ENCODE data around the gene ZIM2. TPM values are rescaled to one million over a fixed set of nuclear protein-coding genes. Genes with fewer than 3 reads are reported as not detected.

The ZIM2 gene
- total RNA-seq, 1 experiment from 2014 or later, result not detected

DNA sequence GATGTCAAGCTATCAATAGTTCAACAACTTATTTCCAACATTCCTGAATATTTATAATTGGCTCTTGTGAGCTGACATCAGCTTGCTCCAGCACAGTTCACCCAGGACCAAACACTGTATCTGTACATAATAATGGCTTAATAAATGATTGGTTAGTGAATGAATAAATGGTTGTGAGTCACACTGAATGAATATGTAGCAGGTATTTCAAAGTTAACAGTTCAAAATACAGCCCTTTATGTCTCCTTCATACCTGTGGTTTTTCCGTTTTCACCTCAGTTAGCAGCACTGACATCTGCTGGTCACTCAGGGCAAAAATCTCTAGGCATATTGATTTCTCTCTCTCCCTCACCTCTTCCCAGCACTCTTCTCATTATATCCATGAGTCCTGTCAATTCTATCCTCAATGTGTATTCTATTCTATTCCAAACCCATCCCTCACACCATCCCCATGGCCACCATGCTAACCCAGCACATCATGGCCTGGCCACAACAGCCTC lies 76.3 kb downstream of the ZIM2 start:
- TF ChIP-seq, protein P1, sequence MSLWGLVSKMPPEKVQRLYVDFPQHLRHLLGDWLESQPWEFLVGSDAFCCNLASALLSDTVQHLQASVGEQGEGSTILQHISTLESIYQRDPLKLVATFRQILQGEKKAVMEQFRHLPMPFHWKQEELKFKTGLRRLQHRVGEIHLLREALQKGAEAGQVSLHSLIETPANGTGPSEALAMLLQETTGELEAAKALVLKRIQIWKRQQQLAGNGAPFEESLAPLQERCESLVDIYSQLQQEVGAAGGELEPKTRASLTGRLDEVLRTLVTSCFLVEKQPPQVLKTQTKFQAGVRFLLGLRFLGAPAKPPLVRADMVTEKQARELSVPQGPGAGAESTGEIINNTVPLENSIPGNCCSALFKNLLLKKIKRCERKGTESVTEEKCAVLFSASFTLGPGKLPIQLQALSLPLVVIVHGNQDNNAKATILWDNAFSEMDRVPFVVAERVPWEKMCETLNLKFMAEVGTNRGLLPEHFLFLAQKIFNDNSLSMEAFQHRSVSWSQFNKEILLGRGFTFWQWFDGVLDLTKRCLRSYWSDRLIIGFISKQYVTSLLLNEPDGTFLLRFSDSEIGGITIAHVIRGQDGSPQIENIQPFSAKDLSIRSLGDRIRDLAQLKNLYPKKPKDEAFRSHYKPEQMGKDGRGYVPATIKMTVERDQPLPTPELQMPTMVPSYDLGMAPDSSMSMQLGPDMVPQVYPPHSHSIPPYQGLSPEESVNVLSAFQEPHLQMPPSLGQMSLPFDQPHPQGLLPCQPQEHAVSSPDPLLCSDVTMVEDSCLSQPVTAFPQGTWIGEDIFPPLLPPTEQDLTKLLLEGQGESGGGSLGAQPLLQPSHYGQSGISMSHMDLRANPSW (CRISPR knock-in tag; conservative IDR thresholded peaks at IDR 0.05; ENCODE audit: low read depth), result no peak
- TF ChIP-seq, protein P2, sequence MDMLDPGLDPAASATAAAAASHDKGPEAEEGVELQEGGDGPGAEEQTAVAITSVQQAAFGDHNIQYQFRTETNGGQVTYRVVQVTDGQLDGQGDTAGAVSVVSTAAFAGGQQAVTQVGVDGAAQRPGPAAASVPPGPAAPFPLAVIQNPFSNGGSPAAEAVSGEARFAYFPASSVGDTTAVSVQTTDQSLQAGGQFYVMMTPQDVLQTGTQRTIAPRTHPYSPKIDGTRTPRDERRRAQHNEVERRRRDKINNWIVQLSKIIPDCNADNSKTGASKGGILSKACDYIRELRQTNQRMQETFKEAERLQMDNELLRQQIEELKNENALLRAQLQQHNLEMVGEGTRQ (CRISPR knock-in tag; IDR thresholded peaks at IDR 0.05), result no peak
- TF ChIP-seq, protein P3, sequence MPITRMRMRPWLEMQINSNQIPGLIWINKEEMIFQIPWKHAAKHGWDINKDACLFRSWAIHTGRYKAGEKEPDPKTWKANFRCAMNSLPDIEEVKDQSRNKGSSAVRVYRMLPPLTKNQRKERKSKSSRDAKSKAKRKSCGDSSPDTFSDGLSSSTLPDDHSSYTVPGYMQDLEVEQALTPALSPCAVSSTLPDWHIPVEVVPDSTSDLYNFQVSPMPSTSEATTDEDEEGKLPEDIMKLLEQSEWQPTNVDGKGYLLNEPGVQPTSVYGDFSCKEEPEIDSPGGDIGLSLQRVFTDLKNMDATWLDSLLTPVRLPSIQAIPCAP (CRISPR knock-in tag; IDR thresholded peaks at IDR 0.05), result no peak
- TF ChIP-seq ZNF423 (CRISPR knock-in tag; IDR thresholded peaks at IDR 0.05) (no peak), ZNF396 (CRISPR knock-in tag; IDR thresholded peaks at IDR 0.05; ENCODE audit: borderline replicate concordance) (no peak)
- TF ChIP-seq, protein P4, sequence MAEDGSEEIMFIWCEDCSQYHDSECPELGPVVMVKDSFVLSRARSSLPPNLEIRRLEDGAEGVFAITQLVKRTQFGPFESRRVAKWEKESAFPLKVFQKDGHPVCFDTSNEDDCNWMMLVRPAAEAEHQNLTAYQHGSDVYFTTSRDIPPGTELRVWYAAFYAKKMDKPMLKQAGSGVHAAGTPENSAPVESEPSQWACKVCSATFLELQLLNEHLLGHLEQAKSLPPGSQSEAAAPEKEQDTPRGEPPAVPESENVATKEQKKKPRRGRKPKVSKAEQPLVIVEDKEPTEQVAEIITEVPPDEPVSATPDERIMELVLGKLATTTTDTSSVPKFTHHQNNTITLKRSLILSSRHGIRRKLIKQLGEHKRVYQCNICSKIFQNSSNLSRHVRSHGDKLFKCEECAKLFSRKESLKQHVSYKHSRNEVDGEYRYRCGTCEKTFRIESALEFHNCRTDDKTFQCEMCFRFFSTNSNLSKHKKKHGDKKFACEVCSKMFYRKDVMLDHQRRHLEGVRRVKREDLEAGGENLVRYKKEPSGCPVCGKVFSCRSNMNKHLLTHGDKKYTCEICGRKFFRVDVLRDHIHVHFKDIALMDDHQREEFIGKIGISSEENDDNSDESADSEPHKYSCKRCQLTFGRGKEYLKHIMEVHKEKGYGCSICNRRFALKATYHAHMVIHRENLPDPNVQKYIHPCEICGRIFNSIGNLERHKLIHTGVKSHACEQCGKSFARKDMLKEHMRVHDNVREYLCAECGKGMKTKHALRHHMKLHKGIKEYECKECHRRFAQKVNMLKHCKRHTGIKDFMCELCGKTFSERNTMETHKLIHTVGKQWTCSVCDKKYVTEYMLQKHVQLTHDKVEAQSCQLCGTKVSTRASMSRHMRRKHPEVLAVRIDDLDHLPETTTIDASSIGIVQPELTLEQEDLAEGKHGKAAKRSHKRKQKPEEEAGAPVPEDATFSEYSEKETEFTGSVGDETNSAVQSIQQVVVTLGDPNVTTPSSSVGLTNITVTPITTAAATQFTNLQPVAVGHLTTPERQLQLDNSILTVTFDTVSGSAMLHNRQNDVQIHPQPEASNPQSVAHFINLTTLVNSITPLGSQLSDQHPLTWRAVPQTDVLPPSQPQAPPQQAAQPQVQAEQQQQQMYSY (CRISPR knock-in tag; IDR thresholded peaks at IDR 0.05), result no peak
- TF ChIP-seq, protein P5, sequence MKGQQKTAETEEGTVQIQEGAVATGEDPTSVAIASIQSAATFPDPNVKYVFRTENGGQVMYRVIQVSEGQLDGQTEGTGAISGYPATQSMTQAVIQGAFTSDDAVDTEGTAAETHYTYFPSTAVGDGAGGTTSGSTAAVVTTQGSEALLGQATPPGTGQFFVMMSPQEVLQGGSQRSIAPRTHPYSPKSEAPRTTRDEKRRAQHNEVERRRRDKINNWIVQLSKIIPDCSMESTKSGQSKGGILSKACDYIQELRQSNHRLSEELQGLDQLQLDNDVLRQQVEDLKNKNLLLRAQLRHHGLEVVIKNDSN (CRISPR knock-in tag; IDR thresholded peaks at IDR 0.05), result no peak
- H3K4me1 Mint-ChIP-seq, result no peaks in the 10 kb centered on the region
- H3K27ac Mint-ChIP-seq, result no peak overlapping the region
- ATAC-seq (no peak), DNase-seq (ENCODE audit: low spot score) (no peak)
- CTCF ChIA-PET, result no interaction called here
- H3K27me3 Mint-ChIP-seq (ENCODE audit: low read depth), result peaks cover 13% of the 10 kb centered on the region
- POLR2A ChIA-PET, result no interaction called here
- H3K9me3 Mint-ChIP-seq, result peaks cover 76% of the 10 kb centered on the region
- H3K36me3 Mint-ChIP-seq, result peaks cover 71% of the 10 kb centered on the region
- H3K4me3 Mint-ChIP-seq, result no peak overlapping the region

DNA sequence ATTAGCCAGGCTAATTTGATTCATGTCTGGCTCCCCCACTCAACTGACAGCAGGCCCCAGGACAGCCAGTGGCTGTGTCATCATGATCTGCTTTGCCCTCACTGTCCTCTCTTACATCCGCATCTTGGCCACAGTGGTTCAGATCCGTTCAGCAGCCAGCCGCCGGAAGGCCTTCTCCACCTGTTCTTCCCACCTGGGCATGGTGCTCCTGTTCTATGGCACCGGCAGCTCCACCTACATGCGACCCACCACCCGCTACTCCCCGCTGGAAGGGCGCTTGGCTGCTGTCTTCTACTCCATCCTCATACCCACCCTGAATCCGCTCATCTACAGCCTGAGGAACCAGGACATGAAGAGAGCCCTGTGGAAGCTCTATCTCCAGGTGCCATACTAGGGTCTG lies 79.7 kb downstream of the ZIM2 start:
- Mint-ChIP-seq H3K27me3 (ENCODE audit: low read depth) (peaks cover 23% of the 10 kb centered on the region), H3K4me3 (no peak overlapping the region), H3K9me3 (peaks cover 89% of the 10 kb centered on the region)

More for the DNA sequence above, 79.7 kb downstream of the ZIM2 start:
- ATAC-seq, result no peak
- Mint-ChIP-seq H3K27ac (no peak overlapping the region), H3K4me1 (no peaks in the 10 kb centered on the region), H3K36me3 (peaks cover 85% of the 10 kb centered on the region)
- CTCF ChIA-PET, result no interaction called here
- DNase-seq (ENCODE audit: low spot score), result no peak
- TF ChIP-seq TP53 (CRISPR knock-in tag; IDR thresholded peaks at IDR 0.05) (no peak), TCF7 (CRISPR knock-in tag; IDR thresholded peaks at IDR 0.05; ENCODE audit: low read depth) (no peak), OVOL2 (CRISPR knock-in tag; IDR thresholded peaks at IDR 0.05; ENCODE audit: borderline replicate concordance) (no peak), FOXK1 (CRISPR knock-in tag; IDR thresholded peaks at IDR 0.05) (no peak), NR3C1 (CRISPR knock-in tag; conservative IDR thresholded peaks at IDR 0.05; ENCODE audit: low read depth) (no peak)
- TF ChIP-seq, protein P6, sequence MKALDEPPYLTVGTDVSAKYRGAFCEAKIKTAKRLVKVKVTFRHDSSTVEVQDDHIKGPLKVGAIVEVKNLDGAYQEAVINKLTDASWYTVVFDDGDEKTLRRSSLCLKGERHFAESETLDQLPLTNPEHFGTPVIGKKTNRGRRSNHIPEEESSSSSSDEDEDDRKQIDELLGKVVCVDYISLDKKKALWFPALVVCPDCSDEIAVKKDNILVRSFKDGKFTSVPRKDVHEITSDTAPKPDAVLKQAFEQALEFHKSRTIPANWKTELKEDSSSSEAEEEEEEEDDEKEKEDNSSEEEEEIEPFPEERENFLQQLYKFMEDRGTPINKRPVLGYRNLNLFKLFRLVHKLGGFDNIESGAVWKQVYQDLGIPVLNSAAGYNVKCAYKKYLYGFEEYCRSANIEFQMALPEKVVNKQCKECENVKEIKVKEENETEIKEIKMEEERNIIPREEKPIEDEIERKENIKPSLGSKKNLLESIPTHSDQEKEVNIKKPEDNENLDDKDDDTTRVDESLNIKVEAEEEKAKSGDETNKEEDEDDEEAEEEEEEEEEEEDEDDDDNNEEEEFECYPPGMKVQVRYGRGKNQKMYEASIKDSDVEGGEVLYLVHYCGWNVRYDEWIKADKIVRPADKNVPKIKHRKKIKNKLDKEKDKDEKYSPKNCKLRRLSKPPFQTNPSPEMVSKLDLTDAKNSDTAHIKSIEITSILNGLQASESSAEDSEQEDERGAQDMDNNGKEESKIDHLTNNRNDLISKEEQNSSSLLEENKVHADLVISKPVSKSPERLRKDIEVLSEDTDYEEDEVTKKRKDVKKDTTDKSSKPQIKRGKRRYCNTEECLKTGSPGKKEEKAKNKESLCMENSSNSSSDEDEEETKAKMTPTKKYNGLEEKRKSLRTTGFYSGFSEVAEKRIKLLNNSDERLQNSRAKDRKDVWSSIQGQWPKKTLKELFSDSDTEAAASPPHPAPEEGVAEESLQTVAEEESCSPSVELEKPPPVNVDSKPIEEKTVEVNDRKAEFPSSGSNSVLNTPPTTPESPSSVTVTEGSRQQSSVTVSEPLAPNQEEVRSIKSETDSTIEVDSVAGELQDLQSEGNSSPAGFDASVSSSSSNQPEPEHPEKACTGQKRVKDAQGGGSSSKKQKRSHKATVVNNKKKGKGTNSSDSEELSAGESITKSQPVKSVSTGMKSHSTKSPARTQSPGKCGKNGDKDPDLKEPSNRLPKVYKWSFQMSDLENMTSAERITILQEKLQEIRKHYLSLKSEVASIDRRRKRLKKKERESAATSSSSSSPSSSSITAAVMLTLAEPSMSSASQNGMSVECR (CRISPR knock-in tag; IDR thresholded peaks at IDR 0.05; ENCODE audit: borderline replicate concordance), result no peak
- POLR2A ChIA-PET, result no interaction called here
